Measurements from ENCODE around the gene OR4K15. TPM values are rescaled to one million over a fixed set of nuclear protein-coding genes. Genes with fewer than 3 reads are reported as not detected.

OR4K15 gene
- total RNA-seq, 3 donors from 2014 or later (not counting 1 experiment from before 2014, with no cell fraction given), result not detected

GRCh38 chr14:19993438-19993837 is 18.0 kb downstream of the OR4K15 start:
- no peak overlapping the region for H3K4me3 Mint-ChIP-seq
- H3K36me3 ChIP-seq (ENCODE audit: control insufficient read depth, insufficient read depth, low read length), result no peaks in the 10 kb centered on the region
- H3K4me1 ChIP-seq (ENCODE audit: control insufficient read depth, insufficient read depth, low read length), result no peaks in the 10 kb centered on the region
- 61% methylated on average over 2 of the region's 2 CpGs for WGBS (ENCODE audit: insufficient coverage)
- no peaks in the 10 kb centered on the region for H3K4me1 Mint-ChIP-seq
- H3K27ac Mint-ChIP-seq, result no peak overlapping the region
- no peaks in the 10 kb centered on the region for H3K36me3 Mint-ChIP-seq
- no peak overlapping the region for H3K27ac ChIP-seq (ENCODE audit: low read length)
- H3K4me3 ChIP-seq (ENCODE audit: low read length), result no peak overlapping the region
- ATAC-seq (no peak), DNase-seq (no peak)
- peaks cover 0 to 3% of the 10 kb centered on the region in 2 donors for H3K27me3 Mint-ChIP-seq (ENCODE audit: low read depth in 2 of 2)
- intact Hi-C loops (cut with micrococcal nuclease), result no loop called here
- H3K9me3 Mint-ChIP-seq, result peaks cover 6 to 8% of the 10 kb centered on the region in 2 donors
- peaks cover 3% of the 10 kb centered on the region for H3K9me3 ChIP-seq (ENCODE audit: control insufficient read depth, insufficient read depth, low read length)
- TF ChIP-seq CTCF (IDR thresholded peaks at IDR 0.05), result no peak
- H3K27me3 ChIP-seq (ENCODE audit: control insufficient read depth, insufficient read depth, low read length), result no peaks in the 10 kb centered on the region

- H3K4me3 ChIP-seq (ENCODE audit: low read length), result no peak within 1 kb of the TSS
- Mint-ChIP-seq H3K9me3 (peaks cover 2 to 3% of the 10 kb centered on the region in 2 donors), H3K27ac (no peak within 1 kb of the TSS), H3K4me3 (no peak within 1 kb of the TSS), H3K27me3 (ENCODE audit: low read depth in 2 of 2) (no peaks in the 10 kb centered on the region), H3K4me1 (no peaks in the 10 kb centered on the region), H3K36me3 (no peaks in the 10 kb centered on the region)
- intact Hi-C loops (cut with micrococcal nuclease), result no loop called here
- DNase-seq (no peak), ATAC-seq (no peak)
- H3K9me3 ChIP-seq (ENCODE audit: control insufficient read depth, insufficient read depth, low read length), result no peaks in the 10 kb centered on the region
- TF ChIP-seq CTCF (IDR thresholded peaks at IDR 0.05), result no peak
- H3K36me3 ChIP-seq (ENCODE audit: control insufficient read depth, insufficient read depth, low read length), result no peaks in the 10 kb centered on the region
- no peaks in the 10 kb centered on the region for H3K4me1 ChIP-seq (ENCODE audit: control insufficient read depth, insufficient read depth, low read length)
- no peaks in the 10 kb centered on the region for H3K27me3 ChIP-seq (ENCODE audit: control insufficient read depth, insufficient read depth, low read length)
- no peak within 1 kb of the TSS for H3K27ac ChIP-seq (ENCODE audit: low read length)
Measured at GRCh38 chr14:20001863-20002262, 26.5 kb downstream of the OR4K15 start, which contains the start of gene OR4Q2. Gene OR4Q2, plus strand, starts transcription at chr14:20002163.

- Histone ChIP-seq H3K27me3 (ENCODE audit: control insufficient read depth, insufficient read depth, low read length) (no peaks in the 10 kb centered on the region), H3K9me3 (ENCODE audit: control insufficient read depth, insufficient read depth, low read length) (no peaks in the 10 kb centered on the region), H3K4me3 (ENCODE audit: low read length) (no peak overlapping the region), H3K4me1 (ENCODE audit: control insufficient read depth, insufficient read depth, low read length) (no peaks in the 10 kb centered on the region), H3K27ac (ENCODE audit: low read length) (no peak overlapping the region), H3K36me3 (ENCODE audit: control insufficient read depth, insufficient read depth, low read length) (no peaks in the 10 kb centered on the region)
- intact Hi-C loops (cut with micrococcal nuclease), result no loop called here
- Mint-ChIP-seq H3K36me3 (no peaks in the 10 kb centered on the region), H3K27me3 (ENCODE audit: low read depth in 2 of 2) (no peaks in the 10 kb centered on the region), H3K27ac (no peak overlapping the region), H3K4me3 (no peak overlapping the region), H3K4me1 (no peaks in the 10 kb centered on the region), H3K9me3 (peaks cover 2 to 3% of the 10 kb centered on the region in 2 donors)
- DNase-seq (no peak), ATAC-seq (no peak)
- no peak for TF ChIP-seq CTCF (IDR thresholded peaks at IDR 0.05)
- 82% methylated on average over 6 of the region's 7 CpGs for WGBS (ENCODE audit: insufficient coverage)
Measured at GRCh38 chr14:20002319-20002718, 26.9 kb downstream of the OR4K15 start.

- DNase-seq (no peak), ATAC-seq (no peak)
- Mint-ChIP-seq H3K4me3 (no peak overlapping the region), H3K36me3 (no peaks in the 10 kb centered on the region), H3K27me3 (ENCODE audit: low read depth in 2 of 2) (no peaks in the 10 kb centered on the region), H3K4me1 (no peaks in the 10 kb centered on the region), H3K27ac (no peak overlapping the region), H3K9me3 (peaks cover 6% of the 10 kb centered on the region in 2 donors)
- Histone ChIP-seq H3K27me3 (ENCODE audit: control insufficient read depth, insufficient read depth, low read length) (no peaks in the 10 kb centered on the region), H3K36me3 (ENCODE audit: control insufficient read depth, insufficient read depth, low read length) (no peaks in the 10 kb centered on the region), H3K9me3 (ENCODE audit: control insufficient read depth, insufficient read depth, low read length) (no peaks in the 10 kb centered on the region), H3K27ac (ENCODE audit: low read length) (no peak overlapping the region), H3K4me1 (ENCODE audit: control insufficient read depth, insufficient read depth, low read length) (no peaks in the 10 kb centered on the region), H3K4me3 (ENCODE audit: low read length) (no peak overlapping the region)
- intact Hi-C loops (cut with micrococcal nuclease), result no loop called here
- no peak for TF ChIP-seq CTCF (IDR thresholded peaks at IDR 0.05)
Measured at GRCh38 chr14:20008156-20008555, 32.8 kb downstream of the OR4K15 start.

Data from natural killer cell (primary cell).